Activated gamma-delta T cell treated with Interleukin-2 at 50 U/mL for 16 hours (primary cell): ENCODE measurements around the gene SIVA1.
A peak's percentile ranks its signal among the peaks of the same experiment; 100 is the strongest.
"Not testable (repeated sequence)": the region's sequence is repeated elsewhere in the genome, so short reads cannot be mapped to it uniquely, and the experiment has no call there.

Source experiments
- DNase-seq: peaks from one replicate; pipeline ENCODE4 v3.0.0-alpha.2; 2020

The SIVA1 gene

DNA sequence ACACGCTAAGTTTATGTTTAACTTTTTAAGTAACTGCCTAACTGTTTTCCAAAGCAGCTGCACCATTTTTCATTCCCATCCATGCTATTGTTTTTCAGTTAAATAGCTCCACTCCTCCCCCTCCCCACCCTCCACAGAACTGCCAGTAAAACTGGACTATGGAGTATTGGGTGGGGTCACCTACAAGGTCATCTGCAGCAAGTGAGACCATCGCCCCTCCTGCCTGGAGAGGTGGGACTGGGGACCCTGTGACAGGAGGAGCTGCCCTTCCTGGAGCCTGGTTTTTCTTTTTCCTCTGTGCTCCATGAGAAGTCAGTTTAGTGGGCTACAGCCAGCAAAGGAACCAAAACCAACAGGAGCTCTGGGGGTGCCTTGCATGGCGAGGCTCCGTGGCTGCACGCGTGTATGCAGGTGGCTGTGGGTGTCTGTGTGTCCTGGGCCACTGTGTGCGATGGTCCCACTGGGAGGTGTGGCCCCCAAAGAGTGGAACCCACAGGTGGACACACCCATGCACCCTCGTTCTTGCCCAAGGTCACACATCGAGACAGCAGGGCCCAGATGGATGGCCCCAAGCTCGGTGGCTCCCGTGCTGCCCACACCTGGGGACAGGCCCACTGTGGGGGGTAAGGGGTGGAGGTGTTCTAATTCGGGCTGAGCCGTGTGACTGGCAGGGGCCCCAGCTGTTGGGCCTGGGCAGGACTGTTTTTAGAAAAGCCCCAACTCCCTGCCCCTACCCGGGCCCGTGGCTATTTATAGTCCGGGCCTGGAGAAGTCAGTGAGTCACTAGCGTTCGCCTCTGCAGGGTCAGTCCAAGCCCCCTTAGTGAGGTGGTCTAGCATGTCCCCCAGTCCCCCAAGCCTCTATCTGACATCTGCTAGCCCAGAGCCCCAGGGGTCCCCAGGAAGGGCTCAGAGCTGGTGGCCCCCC is 31.2 kb upstream of the SIVA1 start:
- DNase-seq: no peak

GRCh38 chr14:104722938-104723650 is 29.9 kb upstream of the SIVA1 start:
- no peak for DNase-seq

DNA sequence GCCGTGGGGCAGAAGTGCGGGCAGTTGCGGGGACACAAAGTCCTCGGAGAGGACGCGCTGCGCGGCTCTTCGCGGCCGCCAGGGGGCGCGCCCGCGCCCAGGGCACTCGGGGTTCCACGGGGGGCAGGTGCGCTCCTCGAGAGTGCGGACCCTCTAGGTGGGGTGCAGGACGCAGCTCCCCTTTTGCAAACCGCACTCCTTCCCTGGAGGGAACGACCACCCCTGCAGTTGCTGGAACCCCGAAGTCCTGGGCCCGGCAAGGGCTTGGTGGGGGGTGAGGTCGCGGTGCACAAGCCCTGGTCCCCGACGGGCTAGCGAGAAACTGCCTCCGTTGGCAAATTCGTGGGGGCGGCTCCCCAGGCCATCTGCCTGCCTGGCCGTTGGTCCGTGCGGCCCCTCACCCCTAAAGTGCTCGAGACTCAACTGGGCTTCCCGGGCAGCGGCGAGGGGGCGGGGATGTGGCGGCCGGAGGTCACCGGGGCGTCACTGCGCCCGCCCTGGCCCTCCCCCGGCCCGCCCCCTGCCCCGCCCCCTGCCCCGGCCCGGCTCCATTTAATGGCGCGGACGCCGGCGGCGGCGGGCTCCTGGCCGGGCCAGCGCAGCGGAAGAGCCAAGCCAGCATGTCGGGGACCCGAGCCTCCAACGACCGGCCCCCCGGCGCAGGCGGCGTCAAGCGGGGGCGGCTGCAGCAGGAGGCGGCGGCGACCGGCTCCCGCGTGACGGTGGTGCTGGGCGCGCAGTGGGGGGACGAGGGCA is 29.1 kb upstream of the SIVA1 start, which contains the start of gene ADSS1:
Gene ADSS1 (plus strand): TSS at position 579 of the 756 bp plus-strand sequence. CDS start 42 bp downstream, at position 621.
- DNase-seq: peak; percentile 53

- DNase-seq: peak; percentile 20
These were observed 28.5 kb upstream of the SIVA1 start for GRCh38 chr14:104724407-104724980.

- DNase-seq: no peak
These were observed 27.8 kb upstream of the SIVA1 start for GRCh38 chr14:104724981-104725771.

GRCh38 chr14:104725772-104726548 is 27.0 kb upstream of the SIVA1 start:
- no peak for DNase-seq

DNA sequence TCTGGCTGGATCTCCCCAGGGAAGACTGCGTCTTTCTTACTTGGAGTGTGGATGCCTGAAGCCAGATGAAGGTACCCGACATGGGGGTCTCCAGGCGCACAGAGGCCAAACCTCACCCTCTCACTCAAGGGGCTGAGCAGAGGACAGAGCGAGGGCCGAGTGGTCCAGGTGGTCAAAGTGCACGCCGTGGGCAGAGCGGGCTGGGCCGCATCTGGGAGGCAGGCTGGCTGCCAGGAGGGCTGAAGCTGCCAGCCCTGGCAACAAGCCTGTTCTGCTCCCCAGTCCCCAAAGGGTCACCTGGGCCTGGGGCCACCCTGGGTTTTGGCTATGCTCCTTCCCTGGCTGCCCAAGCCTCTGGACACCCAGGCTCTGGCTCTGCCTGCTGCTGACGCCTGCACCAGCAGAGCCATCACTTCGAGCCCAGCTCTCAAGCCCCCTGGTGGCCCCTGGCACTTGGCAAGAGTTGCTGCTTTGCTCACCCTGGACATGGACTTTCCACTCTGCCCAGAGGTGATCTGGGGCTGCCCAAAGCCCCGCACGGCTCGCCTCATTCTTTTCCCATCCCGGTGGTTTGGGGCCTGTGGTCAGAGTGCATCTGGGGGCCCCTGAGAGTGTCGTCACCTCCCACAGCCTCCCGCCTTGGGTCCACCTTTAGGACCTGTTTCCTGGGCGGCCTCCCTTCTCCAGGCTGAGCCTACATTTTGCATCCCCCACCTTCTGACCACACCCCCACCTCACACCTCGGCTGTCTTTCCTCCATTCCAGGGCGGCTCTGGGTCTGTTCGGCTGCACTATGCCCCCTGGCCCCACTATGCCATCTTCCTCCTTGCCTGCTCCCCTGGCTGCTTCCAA is 26.1 kb upstream of the SIVA1 start:
- no peak for DNase-seq

GRCh38 chr14:104728631-104729030 is 24.3 kb upstream of the SIVA1 start:
- no peak for DNase-seq

GRCh38 chr14:104729176-104729834 is 23.6 kb upstream of the SIVA1 start:
- DNase-seq: not testable (repeated sequence)

DNA sequence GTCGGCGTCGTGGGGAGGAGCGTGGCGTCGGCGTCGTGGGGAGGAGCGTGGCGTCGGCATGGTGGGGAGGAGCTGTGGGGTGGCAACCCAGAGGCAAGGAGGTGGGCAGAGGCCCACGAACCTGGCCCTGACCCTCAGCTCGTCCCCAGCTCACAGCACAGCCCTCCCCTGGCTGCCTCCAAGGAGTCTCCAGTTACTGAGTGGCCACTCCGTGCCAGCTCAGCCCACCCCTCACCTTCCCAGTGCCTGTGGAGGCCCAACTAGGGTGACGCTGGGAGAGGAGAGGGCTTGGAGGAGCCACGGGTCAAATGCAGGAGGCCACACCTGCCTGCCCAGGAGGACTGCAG is 23.1 kb upstream of the SIVA1 start:
- no peak for DNase-seq

DNA sequence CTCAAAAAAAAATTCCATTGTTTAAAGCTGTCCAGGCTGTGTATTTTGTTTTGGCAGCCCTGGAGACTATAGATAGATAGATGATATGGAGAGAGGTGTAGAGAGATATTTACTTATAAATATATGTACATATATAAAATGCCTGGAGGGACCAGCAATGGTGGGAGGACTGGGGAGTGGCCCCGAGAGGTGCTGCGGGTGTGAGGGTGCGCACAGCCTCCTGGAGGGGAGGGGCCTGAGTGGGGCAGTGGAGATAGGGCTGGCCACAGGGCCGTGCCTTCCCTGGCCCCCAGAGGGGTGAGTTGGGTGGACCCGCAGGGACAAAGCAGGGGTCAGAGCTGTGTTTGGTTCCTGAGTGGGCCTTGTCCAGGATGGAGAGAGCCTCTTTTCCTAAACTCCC is 22.5 kb upstream of the SIVA1 start:
- DNase-seq: no peak

DNA sequence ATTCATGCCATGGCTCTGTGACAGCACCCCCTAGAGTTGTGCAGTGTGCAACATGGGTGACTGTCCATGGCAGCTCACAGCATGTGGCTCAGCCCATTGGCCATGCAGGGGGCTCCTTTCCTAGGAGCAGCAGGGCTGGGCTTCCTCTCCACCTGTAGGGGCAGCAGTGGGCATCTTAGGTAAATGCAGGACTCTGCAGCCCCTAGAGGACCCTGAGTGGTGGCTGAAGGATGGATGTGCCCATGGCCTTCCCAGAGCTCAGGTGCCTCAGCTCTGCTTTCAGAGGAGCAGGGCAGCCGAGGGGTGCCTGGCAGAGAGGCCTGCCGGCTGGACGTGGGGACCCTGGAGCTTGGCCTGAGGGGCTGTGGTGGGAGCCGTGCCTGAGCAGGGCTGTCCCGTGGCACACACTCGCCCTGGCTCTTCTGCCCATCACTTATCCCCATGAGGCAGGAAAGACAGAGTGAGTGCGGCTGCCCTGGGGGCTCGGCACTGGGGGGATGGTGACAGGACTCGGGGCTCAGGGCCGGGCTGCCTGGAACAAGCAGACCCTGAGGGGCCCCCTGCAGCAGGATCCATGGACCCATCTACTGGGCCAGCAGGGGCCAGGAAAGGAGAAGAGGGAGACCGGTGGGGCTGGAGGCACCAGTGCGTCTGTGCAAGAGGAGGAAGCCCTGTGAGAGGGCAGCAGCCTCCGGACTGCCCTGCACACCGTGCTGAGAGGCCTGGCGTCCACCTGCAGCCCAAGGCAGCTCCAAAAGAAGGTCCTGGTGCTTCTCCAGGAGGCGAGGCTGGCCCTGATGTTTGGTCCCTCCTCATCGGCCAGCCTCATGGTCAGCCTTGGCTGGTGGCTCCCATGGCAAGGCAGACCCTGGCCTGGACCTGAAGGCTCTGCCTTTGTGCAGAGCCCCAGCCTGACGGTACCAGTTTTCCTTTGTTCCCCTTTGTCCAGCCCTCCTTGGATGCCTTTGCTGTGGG is 21.3 kb upstream of the SIVA1 start:
- no peak for DNase-seq

- no peak for DNase-seq
These were observed 20.6 kb upstream of the SIVA1 start for GRCh38 chr14:104732355-104732804.

DNA sequence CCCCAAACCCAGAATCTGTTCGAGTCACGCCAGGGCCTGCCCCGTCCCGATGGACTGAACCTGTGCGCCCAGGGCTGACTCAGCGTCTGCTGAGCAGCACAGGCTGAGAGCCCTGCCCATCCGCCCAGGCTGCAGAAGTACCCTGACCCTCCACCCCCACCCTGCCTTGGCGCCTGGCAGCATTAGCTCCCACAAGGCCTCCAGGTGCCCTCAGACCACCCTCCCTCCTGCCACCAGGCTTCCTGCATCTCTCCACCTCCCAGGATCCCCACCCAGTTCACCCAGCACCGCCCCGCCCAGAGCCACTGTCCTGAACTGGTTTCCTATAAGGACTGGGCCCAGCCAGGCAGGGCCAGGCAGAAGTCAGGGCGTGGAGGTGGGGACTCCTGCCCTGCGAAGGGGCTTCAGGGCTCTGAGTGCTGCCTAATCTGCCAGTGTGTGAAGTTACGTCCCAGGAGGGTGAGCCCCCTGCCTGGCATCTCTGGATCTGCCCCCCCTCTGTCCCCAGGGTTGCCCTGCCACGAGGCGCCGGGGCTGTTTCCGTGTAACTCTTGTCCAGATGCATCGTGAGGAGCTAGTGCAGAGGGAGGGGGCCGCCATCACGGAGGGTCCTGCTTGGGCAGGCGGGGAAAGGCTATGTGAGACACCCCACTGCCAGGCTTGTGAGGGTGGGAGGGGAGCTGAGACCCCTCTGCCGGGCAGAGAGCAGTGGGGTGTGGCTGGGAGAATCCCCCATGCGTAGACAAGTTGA is 19.8 kb upstream of the SIVA1 start:
- DNase-seq: no peak

DNA sequence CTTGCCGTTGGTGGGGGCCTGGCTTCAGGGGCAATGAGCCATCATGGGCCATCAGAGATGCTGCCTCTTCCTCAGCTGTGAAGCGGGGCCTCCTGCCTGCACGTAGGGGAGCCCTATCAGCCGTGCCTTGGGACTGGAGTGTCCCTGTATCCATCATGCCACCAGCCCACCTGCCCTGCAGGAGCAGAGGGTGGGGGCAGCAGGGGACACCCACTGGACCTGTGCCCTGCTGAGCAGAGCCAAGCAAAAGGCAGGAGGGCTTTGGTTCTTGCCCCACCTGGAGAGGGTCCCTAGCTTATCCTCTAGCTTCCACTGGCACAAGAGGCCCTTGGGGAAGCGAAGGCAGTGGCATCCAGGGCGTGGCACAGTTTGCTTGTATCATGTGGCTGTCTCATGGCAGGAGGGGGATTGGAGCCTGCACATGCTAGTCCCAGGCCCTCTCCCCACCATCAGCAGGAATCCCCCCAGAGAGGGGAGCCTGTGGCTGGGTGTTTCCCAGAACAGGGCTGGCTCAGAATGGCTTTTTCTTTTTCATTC is 18.8 kb upstream of the SIVA1 start:
- no peak for DNase-seq

- no peak for DNase-seq
These were observed 18.4 kb upstream of the SIVA1 start for GRCh38 chr14:104734601-104734990.
